Measurements from ENCODE around the gene CDKN2B-AS1. TPM values are rescaled to one million over a fixed set of nuclear protein-coding genes. Genes with fewer than 3 reads are reported as not detected.

The CDKN2B-AS1 gene
- total RNA-seq, 1 experiment from 2014 or later: 9.2 TPM

DNA sequence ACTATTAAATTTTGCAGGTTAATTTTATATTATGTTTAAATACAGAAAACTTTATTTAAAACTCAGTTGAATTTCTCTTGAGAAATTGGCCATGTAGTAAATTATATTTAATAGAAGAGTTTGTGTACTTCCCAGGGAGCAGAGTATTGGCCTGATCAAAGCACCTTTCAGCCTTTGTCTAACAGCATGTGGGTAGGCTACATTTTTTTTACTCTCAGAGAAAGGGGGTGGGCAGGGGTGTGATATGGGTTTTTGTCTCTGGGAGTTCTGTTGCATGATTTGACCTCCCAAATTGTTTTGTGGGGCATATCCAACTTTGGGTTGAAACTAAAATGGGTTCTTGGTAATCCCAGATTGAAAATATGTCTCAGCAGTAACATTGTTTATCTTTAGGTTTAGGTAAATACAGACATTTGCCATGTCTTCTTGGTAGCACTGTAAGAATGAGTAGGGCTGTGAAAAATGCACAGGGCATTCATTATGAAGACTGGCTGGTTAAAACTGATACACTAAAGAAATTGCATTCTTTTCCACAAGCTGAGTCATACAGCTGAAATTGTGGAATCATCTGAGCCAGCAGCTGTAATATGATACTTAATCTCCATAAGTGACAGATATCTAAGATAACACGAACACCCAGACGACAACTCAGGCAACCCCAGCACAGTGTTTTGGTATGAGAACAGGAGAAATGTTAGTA, 89.9 kb downstream of the CDKN2B-AS1 start:
- peak; percentile 97 for DNase-seq (ENCODE audit: low read depth)

DNA sequence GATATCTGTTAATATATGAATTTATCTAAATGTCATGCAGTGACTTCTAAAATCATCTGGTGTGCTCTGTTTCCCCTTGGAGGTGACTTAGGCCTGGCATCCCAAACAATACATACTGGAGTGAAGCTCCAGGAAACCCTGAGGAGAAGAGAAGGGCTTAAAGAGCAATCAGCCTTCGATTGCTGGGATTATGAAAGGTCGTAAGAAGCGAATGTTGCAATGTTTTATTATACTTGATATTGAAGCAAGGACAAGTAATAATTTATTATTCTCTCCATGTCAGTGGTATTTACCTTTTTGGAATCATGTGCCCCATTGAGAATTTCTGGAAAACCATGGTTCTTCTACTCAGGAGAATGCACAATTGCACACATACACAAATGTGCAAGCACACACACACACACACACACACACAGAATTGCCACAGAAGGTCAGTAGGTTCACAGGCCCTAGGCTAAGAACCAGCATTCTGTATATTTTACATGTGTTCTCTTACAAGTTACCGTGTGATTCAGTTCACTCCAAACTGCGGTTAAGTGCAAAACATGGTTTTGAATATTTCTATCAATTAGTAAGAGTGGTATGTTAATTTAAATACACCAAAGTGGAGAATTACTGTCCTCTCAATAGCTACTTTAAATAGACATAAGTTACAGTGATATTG, 93.6 kb downstream of the CDKN2B-AS1 start:
- DNase-seq (ENCODE audit: low read depth): no peak

DNA sequence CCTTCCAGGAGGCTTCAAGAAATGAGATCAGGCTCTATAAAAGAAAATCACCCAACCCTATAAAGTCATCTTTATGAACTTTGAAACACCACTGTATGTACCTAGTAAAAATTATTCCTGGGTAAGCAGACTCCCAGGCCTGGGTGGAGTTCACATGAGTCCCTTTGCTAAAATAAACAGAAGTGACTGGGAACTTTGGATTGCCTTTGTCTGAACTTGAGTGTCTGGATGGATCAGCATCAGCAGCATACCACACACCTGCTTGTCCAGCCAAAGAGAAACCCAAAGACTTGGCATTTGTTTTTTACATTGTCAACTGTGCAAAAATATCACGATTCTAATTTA, 94.1 kb downstream of the CDKN2B-AS1 start:
- DNase-seq (ENCODE audit: low read depth): peak; percentile 42

DNA sequence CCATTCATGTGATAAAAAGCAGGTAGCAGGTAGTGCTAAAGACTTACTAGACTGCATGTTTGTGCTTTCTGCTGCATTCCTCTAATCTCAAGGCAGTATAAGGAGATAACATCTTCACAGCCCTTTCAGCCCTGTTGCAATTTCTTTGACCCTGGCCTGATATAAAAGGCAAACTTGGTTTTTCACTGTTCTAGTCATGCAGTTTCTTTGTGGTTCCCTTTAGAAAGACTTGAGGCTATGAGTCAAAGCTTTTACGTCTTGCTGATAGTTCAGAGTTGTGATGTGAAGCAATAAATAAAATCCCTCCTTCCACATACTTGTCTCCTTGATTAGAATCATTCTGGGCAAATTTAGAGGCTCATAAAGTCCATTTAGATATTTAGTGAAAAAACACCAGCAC, 103.1 kb downstream of the CDKN2B-AS1 start:
- peak; percentile 96 for DNase-seq (ENCODE audit: low read depth)

DNA sequence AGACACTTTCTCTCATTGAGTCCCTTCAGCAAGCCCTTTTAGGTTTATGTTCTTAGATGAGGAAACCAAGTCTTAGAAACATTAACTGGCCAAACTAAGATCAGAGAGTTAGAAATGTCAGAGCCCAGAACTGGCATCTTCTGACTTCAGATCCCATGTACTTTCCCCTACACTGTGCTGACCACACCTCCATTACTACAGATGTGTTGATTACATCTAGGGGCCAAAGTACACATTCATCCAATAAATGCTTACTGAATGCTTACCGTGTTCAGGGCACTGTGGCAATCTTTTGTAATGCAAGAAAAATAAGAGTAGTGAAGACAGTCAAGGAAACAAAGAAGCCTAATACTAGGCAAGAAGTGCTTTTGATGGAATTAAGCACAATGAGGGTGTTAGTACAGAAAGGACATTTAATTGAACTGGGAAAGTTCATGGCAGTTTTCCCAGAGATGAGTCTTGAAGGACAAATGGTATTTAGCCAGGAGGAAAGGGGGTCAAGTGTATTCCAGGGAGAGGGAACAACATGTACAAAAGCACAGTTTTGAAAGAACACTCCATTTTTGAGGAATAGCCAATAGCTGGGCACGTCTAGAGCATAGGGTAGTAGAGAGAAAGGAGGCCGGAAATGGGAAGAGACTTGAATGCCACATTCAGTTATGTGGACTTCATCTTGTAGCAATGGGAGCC, 104.2 kb downstream of the CDKN2B-AS1 start:
- DNase-seq (ENCODE audit: low read depth): peak; percentile 40

DNA sequence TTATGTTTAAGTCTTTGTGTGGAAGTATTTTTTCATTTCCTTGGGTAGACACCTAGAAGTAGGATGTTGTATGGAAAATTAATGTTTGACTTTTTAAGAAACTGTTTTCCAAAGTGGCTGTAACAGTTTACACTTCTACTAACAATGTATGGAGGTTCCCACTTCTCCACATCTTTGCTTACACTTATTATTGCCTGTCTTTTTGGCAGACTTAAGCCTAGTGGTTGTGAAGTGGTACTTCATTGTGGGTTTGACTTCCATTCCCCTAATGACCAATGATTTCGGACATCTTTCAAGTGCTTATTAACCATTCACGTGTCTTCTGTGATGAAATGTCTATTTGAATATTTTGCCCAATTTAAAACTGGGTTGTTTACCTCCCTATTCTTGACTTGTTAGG, 106.0 kb downstream of the CDKN2B-AS1 start:
- peak; percentile 32 for DNase-seq (ENCODE audit: low read depth)

DNA sequence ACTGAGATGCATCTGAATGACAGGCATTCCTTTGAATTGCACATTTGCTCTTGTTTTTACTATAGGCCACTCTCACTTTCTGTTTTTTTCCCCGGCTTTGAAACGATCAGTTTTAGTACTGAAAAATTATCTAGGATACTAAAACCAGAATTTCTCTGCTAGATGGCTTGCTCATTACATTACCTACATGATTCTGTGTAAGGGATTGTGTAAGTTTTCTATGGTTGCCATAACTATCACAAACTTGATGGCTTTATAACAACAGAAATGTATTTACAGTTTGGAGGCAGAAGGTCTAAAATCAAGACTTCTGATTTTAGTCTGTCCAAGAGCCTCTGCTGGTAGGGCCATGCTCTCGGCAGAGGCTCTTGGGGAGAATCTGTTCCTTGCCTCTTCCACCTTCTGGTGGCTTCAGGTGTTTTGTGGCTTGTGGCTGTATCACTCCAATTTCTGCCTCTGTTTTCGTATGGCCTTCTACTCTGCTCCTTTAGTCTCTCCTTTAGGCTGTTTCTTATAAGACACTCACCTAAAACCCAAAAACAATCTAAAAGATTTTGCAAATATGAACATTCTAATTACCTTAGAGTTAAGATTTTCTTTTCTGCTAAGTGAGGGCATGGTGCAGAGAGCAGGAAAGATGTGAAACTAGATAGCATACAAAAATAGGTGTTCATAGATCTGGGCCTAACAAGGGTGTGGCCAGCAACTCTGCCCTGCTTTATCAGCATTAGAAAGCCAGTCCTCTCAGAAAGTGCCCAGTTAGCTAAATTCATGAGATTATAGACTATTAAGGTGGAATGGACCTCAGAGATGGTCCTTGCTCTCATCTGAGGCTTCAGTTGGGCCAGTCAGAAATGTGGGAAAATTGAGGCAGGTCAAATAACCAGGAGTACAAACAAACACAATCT, 107.8 kb downstream of the CDKN2B-AS1 start:
- DNase-seq (ENCODE audit: low read depth): no peak

DNA sequence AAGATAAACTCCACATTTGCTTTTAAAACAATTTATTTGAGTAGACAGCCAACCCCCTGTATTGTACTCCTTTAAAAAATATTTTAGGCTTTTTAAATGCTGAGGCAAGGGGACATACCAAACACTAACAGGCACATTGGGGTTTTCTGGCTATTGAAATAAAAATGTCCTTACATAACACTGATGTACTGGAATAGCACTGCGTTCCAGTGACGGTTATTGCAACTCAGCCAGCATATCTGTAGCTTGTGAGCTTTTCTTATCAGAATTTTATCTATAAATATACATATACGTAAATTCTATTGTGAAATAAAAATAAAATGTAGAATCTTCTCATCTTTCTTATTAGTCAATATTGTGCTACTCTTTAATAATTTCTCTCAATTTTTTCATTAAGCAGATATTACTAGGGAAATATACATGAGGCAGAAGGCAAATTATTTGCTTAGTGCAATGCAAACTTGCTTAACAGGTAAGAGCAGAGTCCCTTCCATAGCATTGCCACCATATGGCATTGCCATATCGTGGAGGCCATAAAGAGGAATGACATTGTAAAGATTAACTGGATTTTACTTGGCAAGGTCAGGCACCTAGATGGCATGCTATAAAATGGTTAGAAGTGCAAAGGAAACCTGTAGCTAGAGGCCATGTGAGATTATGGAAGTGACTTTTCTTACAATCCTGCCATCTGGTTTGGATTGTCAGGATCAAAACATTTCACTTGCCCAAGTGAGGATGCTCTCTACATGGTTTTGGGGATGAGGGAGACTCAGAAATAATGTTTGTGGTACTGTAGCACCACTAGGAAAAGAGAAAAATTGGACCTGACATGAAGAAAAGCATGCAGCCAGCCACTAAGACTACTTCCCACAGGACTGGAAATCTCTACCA, 109.3 kb downstream of the CDKN2B-AS1 start:
- peak; percentile 84 for DNase-seq (ENCODE audit: low read depth)

DNA sequence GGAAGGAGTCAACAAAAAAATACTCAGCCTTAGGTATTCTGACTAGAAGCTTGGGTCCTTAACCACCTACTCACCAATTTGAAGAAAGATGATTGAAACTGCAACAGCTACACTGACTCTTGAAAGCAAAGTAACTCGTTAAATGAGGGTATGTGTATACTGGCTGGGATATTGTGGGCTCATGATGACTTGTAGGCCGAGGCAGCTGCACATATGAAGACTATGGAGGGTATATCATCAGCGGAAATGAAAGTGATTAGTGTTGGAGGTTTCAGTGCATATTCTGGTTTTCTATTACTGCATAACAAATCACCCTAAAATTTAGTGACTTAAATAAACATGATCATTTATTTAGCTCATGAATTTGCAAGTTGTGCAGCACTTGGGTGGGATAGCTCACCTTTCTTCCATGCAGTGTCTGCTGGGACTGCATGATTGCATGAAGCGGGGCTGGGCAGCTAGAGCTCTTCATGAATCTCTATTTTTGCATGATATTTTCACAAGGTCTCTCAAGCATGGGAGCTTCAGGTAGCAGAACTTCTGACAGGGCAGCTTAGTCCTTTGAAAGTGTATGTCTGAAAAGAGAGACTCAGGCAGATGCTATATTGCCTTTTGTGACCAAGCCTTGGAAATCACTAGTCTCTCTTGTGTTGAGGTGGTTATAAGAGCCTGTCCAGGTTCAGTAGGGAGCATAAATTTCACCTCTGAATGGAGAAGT, 110.6 kb downstream of the CDKN2B-AS1 start:
- DNase-seq (ENCODE audit: low read depth): no peak

DNA sequence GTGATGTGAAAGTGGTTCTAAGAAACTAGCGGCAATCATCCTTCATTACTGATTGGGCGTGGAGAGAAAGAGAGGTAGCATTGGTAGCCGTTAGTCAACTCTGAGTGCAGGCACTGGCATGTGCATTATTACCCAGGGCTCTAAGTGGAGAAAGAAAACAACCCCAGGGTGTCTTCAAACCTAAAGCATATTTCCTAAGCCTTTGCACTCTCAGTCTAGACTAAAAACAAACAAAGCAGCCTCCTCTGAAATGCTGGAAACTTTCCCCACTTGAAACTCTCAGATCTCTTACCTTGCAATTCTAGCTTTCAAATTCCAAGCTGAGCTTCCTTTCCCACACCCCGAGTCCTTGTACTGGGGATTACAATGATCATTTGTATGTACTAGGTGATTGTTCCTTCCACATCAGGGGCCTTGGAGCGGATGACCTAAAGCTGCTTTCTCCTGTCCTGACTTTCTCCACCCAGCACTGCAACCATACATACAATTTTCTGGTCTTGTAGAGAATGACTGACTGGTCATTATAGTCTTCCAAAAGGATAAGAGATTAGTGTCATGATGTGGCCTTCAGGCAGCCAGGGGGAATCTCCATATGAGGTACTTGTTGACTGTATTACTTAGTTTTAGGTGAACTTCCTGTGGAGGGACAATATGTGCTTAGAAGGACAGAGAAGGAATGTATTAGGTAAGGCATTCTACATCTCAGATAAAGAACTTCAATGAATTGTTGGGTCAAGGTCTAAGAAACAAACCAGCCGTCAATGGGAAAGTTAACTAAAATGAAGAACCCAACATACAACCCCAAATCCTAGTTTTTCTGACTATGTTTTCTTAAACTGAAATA, 112.8 kb downstream of the CDKN2B-AS1 start:
- peak; percentile 77 for DNase-seq (ENCODE audit: low read depth)

DNA sequence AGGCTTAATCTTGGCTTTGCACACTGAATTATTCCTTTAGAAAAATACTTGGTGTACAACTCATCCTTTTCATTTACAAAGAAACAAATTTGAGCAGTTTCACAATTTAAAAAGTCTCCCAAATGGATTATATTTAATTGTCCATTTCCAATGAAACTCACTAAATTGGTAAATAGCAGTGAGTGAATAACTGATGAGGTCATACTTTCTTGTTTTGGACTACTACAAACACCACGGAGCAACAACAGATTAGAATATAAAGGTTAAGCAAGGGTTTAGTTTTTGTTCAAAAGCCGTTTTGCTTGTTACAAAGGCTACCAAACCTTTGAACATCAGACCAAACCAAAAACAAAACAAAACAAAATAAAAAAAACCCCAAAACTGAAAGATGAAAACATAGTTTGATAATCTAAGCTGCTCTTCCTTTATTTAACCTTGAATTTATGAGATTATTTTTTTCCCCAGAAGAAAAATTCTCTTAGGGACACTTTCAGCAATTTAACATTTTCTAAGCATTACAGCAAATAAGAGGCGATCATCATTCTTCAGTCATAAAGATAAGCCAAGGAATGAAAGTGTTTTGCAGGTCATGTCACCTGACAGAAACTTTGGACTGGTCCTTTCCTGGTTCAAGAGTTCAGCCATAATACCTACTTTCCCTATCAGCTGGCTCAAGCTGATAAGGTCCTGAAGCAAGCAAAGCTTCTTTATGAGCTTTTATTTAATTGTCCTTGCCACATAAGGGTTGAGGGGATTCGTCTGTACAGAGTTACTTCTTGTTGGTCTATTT, 114.2 kb downstream of the CDKN2B-AS1 start:
- DNase-seq (ENCODE audit: low read depth): peak; percentile 30

DNA sequence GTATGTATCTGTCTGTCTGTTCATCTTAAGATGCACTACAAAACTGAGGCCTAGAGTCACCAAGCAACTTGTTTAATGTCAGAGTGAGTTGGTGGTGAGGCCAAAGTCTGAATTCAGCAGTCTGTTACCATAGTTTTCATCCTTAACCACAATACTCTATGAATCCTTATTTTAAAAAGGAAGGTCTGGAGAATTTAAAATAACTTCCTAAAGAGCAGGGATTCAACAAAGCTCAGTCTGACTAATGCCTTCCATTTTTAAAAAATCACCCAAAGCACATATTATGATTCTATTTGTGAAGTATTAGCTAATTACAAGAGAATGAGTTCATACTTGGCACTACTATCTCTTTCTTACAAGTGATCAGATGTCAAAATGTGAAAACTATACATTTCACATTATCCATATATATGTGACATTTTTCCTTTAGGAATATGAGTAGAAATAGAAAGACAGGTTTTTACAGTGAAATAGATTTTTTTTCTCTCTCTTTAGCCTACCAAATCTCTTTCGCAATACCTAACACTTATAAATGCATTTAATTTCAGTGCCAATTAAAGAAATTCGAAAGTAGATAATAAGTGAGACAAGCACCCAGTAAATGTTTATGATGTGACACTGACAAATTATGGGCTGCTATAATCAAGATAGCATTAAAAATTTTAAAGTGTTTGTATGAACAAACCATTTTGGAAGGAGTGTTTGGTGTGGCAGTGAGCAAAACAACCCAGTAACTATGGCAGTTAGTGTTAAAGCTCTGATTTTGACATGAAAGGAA, 116.8 kb downstream of the CDKN2B-AS1 start:
- peak; percentile 57 for DNase-seq (ENCODE audit: low read depth)

DNA sequence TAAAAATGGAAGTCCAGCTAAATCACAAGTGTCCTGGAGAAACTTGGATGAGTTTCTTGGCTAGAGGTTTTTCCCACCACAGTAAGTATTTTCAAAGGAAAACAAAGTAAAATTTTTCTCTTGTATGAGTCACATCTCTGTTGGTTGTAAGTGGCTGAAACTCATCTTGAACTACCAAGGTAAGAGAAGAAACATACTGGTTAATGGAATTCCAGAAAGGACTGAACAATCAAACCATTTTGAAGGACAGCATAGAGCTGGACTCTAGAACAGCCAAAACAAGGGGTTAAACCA, 117.3 kb downstream of the CDKN2B-AS1 start:
- peak; percentile 90 for DNase-seq (ENCODE audit: low read depth)

DNA sequence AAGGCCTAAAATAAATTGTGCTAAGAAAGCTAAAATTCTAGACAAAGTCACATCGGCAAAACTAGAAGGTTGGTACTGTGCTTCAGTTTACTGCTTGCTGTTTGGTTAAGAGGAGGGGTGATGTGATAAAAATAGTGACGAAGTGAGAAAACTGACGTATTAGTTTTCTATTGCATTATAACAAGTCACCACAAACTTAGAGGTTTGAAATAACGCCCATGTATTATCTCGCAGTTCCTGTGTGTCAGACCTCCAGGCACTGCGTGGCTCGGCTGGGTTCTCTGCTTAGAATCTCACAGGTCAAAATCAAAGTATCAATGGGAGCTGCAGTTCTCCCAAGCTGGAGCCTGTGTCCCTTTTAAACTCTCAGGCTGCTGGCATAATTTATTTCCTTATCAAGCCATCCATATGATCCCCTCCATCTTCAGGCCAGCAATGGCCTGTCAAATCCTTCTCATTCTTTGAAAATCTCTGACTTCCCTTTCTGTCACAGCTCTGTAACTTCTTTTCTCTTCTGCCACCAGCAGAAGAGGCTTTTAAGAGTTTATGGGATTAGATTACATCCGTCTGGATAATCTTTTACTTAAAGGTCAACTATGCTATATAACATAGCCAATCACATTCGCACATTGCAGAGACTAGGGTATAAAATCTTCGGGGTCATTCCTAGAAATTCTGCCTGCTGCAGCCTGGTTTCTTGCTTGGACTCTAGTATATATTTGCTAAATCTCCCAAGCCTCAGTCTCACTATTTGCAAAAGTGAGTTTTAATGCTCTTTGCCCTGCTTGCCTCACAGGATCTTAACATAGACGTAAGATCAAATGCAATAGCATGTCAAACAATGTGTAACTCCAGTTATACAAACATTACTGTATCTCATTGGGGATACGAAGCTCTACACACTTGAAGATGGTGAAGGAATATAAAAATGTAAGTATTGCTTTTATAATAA, 118.6 kb downstream of the CDKN2B-AS1 start:
- no peak for DNase-seq (ENCODE audit: low read depth)

DNA sequence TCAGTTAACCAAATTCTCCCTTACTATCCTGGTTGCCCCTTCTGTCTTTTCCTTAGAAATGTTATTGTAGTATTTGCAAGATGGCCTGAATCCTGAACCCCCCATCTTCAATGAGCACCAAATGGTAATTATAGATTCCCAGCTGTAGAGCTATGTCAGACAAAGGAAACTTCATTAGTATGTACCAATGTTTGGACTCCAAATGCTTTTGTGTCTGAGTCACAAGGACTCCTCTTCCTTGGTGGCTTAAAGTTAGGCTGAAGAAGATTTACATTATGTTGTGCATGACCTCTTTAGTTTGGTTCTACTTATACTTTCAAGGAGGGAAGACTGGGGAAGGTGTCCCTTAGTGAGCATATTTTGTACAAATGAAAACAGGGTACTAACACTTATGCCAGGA, 120.4 kb downstream of the CDKN2B-AS1 start:
- DNase-seq (ENCODE audit: low read depth): peak; percentile 73

DNA sequence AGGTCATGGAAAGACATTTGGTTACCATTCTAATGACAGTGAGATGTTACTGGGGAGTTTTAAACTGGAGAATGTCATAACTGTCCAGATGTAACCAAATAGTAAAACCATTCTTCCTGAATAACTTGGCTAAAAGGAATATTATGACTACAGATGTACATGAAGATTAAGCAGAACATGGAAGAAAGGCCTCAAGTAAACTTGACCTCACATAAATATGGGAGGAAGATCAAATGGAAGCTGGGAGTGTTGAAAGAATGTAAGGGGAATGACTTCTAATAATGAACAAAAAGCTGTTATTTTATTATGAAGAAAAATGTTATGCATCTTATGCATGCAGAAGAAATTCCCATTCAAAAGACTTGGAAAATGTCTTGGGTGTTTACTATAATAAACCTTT, 122.2 kb downstream of the CDKN2B-AS1 start:
- DNase-seq (ENCODE audit: low read depth): no peak

Measured in M059J (cell line).